K562 (cell line): ENCODE results near the gene KNOP1. TPM values are rescaled to one million over a fixed set of nuclear protein-coding genes. Genes with fewer than 3 reads are reported as not detected.

Experiments used
- ATAC-seq: fragments of 200-7000 bp; cut with Tn5 transposase; 3 replicates; pipeline ENCODE4 v1.9.1; 2020; ENCODE audit warnings: moderate library complexity
- BruUV-seq: library from RNA; stranded (reverse); fragments of 400-500 nt; replicated peaks from 2 replicates; lab custom pipeline; 2021; lab: Mats Ljungman, UMichigan
- CTCF ChIA-PET: fragments of 300-600 bp; formaldehyde crosslinking; extraction: SDS; loops from one replicate; lab custom pipeline; 2021; ENCODE audit warnings: low intra/inter-chr PET ratio; lab: Yijun Ruan, JAX
- POLR2A ChIA-PET: fragments of 300-600, 350-650 bp; sonication (Branson Sonifier 250); formaldehyde crosslinking; extraction: SDS; loops from one replicate; lab custom pipeline; 2021; ENCODE audit warnings: antibody characterized with exemption, inconsistent platforms; lab: Yijun Ruan, JAX
- DNase-seq, 4 experiments: peaks; one replicate each; pipeline versions ENCODE4 v3.0.0 to v3.0.0-alpha.2; 2011 to 2018; ENCODE audit warnings: low spot score in 3 of 4, mixed read lengths in 3 of 4; ENCODE audit errors: extremely low read depth in 1 of 4
- FAIRE-seq: peaks from 2 replicates; lab custom pipeline; 2011; peaks lifted over from hg19 to GRCh38; lab: Jason Lieb, UNC
- H2AFZ ChIP-seq: 2 replicates; pipeline ENCODE4 v1.6.0; 2011; ENCODE audit warnings: low read depth, low read length, control low read depth, inconsistent platforms
- H3K27ac ChIP-seq: fragments of 200-600 bp; 3 replicates; pipeline ENCODE4 v1.8.0; 2011; ENCODE audit warnings: low read depth, mild to moderate bottlenecking, control low read depth, inconsistent platforms, low read length, moderate library complexity, mixed read lengths; ENCODE audit errors: extremely low read depth
- H3K27me3 ChIP-seq, 2 experiments: fragments of 300-600 bp in 1 of 2; 2 replicates in 1 of 2; 3 replicates in 1 of 2; pipeline versions ENCODE4 v1.6.0 to v1.8.0; 2011; ENCODE audit warnings: inconsistent platforms in 2 of 2, low read length in 2 of 2, mild to moderate bottlenecking in 1 of 2, mixed read lengths in 1 of 2, moderate library complexity in 1 of 2; ENCODE audit not compliant: control insufficient read depth in 2 of 2, insufficient read depth in 2 of 2
- H3K36me3 ChIP-seq: fragments of 300-600 bp; 3 replicates; pipeline ENCODE4 v1.8.0; 2011; ENCODE audit warnings: mild to moderate bottlenecking, low read length, inconsistent platforms; ENCODE audit not compliant: control insufficient read depth, insufficient read depth
- H3K4me1 ChIP-seq, 2 experiments: fragments of 200-600 bp in 1 of 2; replicated peaks in 1 of 2; 2 replicates in 1 of 2; 3 replicates in 1 of 2; pipeline versions ENCODE4 v1.5.1 to v1.8.0; 2011; ENCODE audit warnings: inconsistent platforms in 2 of 2, low read length in 2 of 2, mild to moderate bottlenecking in 1 of 2, mixed read lengths in 1 of 2, moderate library complexity in 1 of 2; ENCODE audit not compliant: control insufficient read depth in 2 of 2, insufficient read depth in 2 of 2
- H3K4me2 ChIP-seq: 2 replicates; pipeline ENCODE4 v1.6.1; 2011; ENCODE audit warnings: low read length, control low read depth, inconsistent platforms, mixed read lengths; ENCODE audit not compliant: insufficient read depth
- H3K4me3 ChIP-seq: fragments of 200-600 bp; sonication (generic), shearing (Covaris generic); 2 replicates; pipeline ENCODE4 v1.5.1; 2016; ENCODE audit warnings: control low read depth, inconsistent platforms
- H3K79me2 ChIP-seq: fragments of 200-600 bp; 3 replicates; pipeline ENCODE4 v1.8.0; 2011; ENCODE audit warnings: low read length, inconsistent platforms; ENCODE audit not compliant: control insufficient read depth, insufficient read depth
- H3K9ac ChIP-seq, 2 experiments: 2 replicates each; pipeline versions ENCODE4 v1.6.0 to v1.6.1; 2011; ENCODE audit warnings: low read depth in 2 of 2, low read length in 2 of 2, control low read depth in 1 of 2, inconsistent platforms in 1 of 2, mild to moderate bottlenecking in 1 of 2, mixed read lengths in 1 of 2; ENCODE audit not compliant: insufficient read depth in 1 of 2
- H3K9me1 ChIP-seq: one replicate; pipeline ENCODE4 v1.6.0; 2011; ENCODE audit warnings: inconsistent platforms, mild to moderate bottlenecking, low read length, moderate library complexity; ENCODE audit not compliant: control insufficient read depth, insufficient read depth
- H3K9me3 ChIP-seq: replicated peaks from 2 replicates; pipeline ENCODE4 v1.5.1; 2011; ENCODE audit warnings: low read depth, low read length, inconsistent platforms; ENCODE audit not compliant: control insufficient read depth, insufficient read depth
- H4K20me1 ChIP-seq: replicated peaks from 2 replicates; pipeline ENCODE4 v1.6.1; 2011; ENCODE audit warnings: low read length, inconsistent platforms, mixed read lengths; ENCODE audit not compliant: control insufficient read depth, insufficient read depth
- ADNP ChIP-seq: fragments of 200-800 bp; sonication (Bioruptor generic); IDR thresholded peaks from 2 replicates; pipeline ENCODE4 v1.6.1; 2016; ENCODE audit warnings: missing genetic modification characterization, missing compliant biosample characterization
- CBX2 ChIP-seq: fragments of 200-600 bp; sonication (generic); IDR thresholded peaks from one replicate; pipeline ENCODE4 v1.6.1; 2012; ENCODE audit warnings: mild to moderate bottlenecking, low read length, inconsistent platforms; ENCODE audit not compliant: insufficient read depth, poor library complexity, severe bottlenecking
- DIDO1 ChIP-seq: fragments of 450-650 bp; IDR thresholded peaks from 2 replicates; pipeline ENCODE4 v1.6.1; 2016; ENCODE audit warnings: low read depth, missing biosample characterization, missing genetic modification characterization
- ELF4 ChIP-seq: fragments of 450-650 bp; formaldehyde crosslinking; IDR thresholded peaks from 2 replicates; pipeline ENCODE4 v1.4.0; 2022; ENCODE audit warnings: missing genetic modification characterization
- FIP1L1 ChIP-seq: fragments of 200-400 bp; formaldehyde crosslinking; IDR thresholded peaks from 2 replicates; pipeline ENCODE4 v1.6.1; 2018; ENCODE audit warnings: mild to moderate bottlenecking, low read depth, low read length; ENCODE audit not compliant: poor library complexity, severe bottlenecking
- FOXK2 ChIP-seq, 2 experiments: fragments of 450-650 bp; IDR thresholded peaks in 1 of 2; conservative IDR thresholded peaks in 1 of 2; 2 replicates each; pipeline ENCODE4 v1.6.1; 2016; ENCODE audit warnings: low read depth in 2 of 2, mild to moderate bottlenecking in 1 of 2
- HNRNPK ChIP-seq: fragments of 200-400 bp; formaldehyde crosslinking; IDR thresholded peaks from one replicate; pipeline ENCODE4 v1.6.1; 2018; ENCODE audit warnings: mild to moderate bottlenecking, low read depth, low read length; ENCODE audit not compliant: poor library complexity, severe bottlenecking
- NBN ChIP-seq: fragments of 450-650 bp; IDR thresholded peaks from 2 replicates; pipeline ENCODE4 v1.6.1; 2016; ENCODE audit warnings: low read depth, mild to moderate bottlenecking
- NFIC ChIP-seq: fragments of 450-650 bp; IDR thresholded peaks from 2 replicates; pipeline ENCODE4 v1.6.1; 2017; ENCODE audit warnings: mild to moderate bottlenecking, inconsistent platforms
- SMARCA4 ChIP-seq: fragments of 450-650 bp; IDR thresholded peaks from 2 replicates; pipeline ENCODE4 v1.6.1; 2016
- SMARCA5 ChIP-seq: fragments of 450-650 bp; IDR thresholded peaks from 2 replicates; pipeline ENCODE4 v1.6.1; 2016
- STAT5B ChIP-seq: fragments of 250-450 bp; sonication (Bioruptor Pico); IDR thresholded peaks from 2 replicates; pipeline ENCODE4 v1.8.0; 2021; ENCODE audit warnings: mild to moderate bottlenecking, inconsistent platforms
- TRIM24 ChIP-seq, 2 experiments: fragments of 450-650 bp; IDR thresholded peaks; 2 replicates each; pipeline ENCODE4 v1.6.1; 2016
- WHSC1 ChIP-seq: IDR thresholded peaks from one replicate; pipeline ENCODE4 v1.6.1; 2012; ENCODE audit warnings: low read length, control low read depth, inconsistent platforms
- ZNF121 ChIP-seq: sonication (generic); formaldehyde crosslinking; conservative IDR thresholded peaks from 2 replicates; pipeline ENCODE4 v1.8.0; 2022; ENCODE audit warnings: missing genetic modification reagents
- ZNF239 ChIP-seq: fragments of 250-450 bp; sonication (Bioruptor Pico); IDR thresholded peaks from 2 replicates; pipeline ENCODE4 v1.4.0; 2020; ENCODE audit warnings: mild to moderate bottlenecking
- ZNF444 ChIP-seq: fragments of 250-450 bp; sonication (Bioruptor Pico); IDR thresholded peaks from 2 replicates; pipeline ENCODE4 v1.4.0; 2020; ENCODE audit warnings: mild to moderate bottlenecking, moderate library complexity
- WGBS: fragments of 100-300 bp; shearing (Covaris generic); methylation state at CpG from one replicate; pipeline ENCODE4 v1.1.6; 2016; ENCODE audit warnings: low coverage, mixed read lengths; ENCODE audit not compliant: insufficient coverage; ENCODE audit errors: missing lambda C conversion rate; 5-methylcytosine and 5-hydroxymethylcytosine counted together
- in situ Hi-C: fragments of 300-500 bp; cut with MboI; formaldehyde crosslinking; loops from 4 replicates; pipeline ENCODE4 v1.15.0; 2018; ENCODE audit warnings: inconsistent platforms, mixed read lengths
- intact Hi-C: fragments of 100-400 bp; cut with micrococcal nuclease; formaldehyde crosslinking; loops from 2 replicates; pipeline ENCODE4 v1.14.2; 2022
- polyA plus RNA-seq, 8 experiments: library from polyadenylated mRNA; depleted of rRNA in 4 of 8; stranded (reverse) in 5 of 8; unstranded in 3 of 8; fragments of >200 nt; fragmentation: Nextera tagmentation in 2 of 8; fragmentation: Illumina TruSeq in 1 of 8; extraction: Ambion mirVana in 2 of 8; extraction: Trizol in 1 of 8; gene quantifications; 2 replicates each; pipeline versions ENCODE4 v1.2.1 to v1.2.3, GENCODE V29; 2011 to 2014; ENCODE audit warnings: inconsistent platforms in 1 of 8, missing spikeins in 1 of 8
- total RNA-seq, 7 experiments: library from RNA; depleted of rRNA in 6 of 7; stranded (reverse); fragments of >200 nt in 6 of 7; fragmentation: Illumina TruSeq in 2 of 7; extraction: Trizol in 2 of 7; gene quantifications; 2 replicates each; pipeline versions ENCODE4 v1.2.1 to v1.2.3, GENCODE V29; 2011 to 2021; ENCODE audit warnings: low replicate concordance in 1 of 7

KNOP1 gene
- total and polyA plus RNA-seq, 9 of the 15 experiments (the other 6 are each of a cell fraction or from before 2014, with no cell fraction given) = 22.4 to 57.6 (median 39.3) TPM

GRCh38 chr16:19722981-19723380 lies 5.0 kb upstream of the KNOP1 start:
- Histone ChIP-seq H3K9ac (peak overlapping the region; percentile 20 to 55; a peak in 2 of 4 replicates), H4K20me1 (no peaks in the 10 kb centered on the region), H3K27ac (no peak overlapping the region), H3K4me1 (peaks cover 35 to 50% of the 10 kb centered on the region in 2 experiments; a peak in 4 of 5 replicates), H3K9me1 (no peaks in the 10 kb centered on the region), H3K79me2 (peaks cover 22% of the 10 kb centered on the region), H3K4me3 (no peak overlapping the region), H2AFZ (0 out of 2 replicates have a peak overlapping the region, but pooled peaks have one; percentile 30), H3K4me2 (peak overlapping the region; percentile 75), H3K36me3 (no peaks in the 10 kb centered on the region; the same call in 2 of the 3 replicates), H3K27me3 (no peaks in the 10 kb centered on the region), H3K9me3 (no peaks in the 10 kb centered on the region)
- intact Hi-C loops (loop anchor here (5.0 kb wide), 1 partner anchor 159 kb away; the partner anchor contains the start of gene GPRC5B), in situ Hi-C loops (no loop called here)
- ATAC-seq (no peak), DNase-seq (no peak), FAIRE-seq (no peak)
- TF ChIP-seq ADNP (tag) = peak; percentile 62; the same call in 1 of the 2 replicates
- TF ChIP-seq STAT5B (CRISPR knock-in tag) = no peak
- CTCF ChIA-PET = no interaction called here
- POLR2A ChIA-PET = interaction anchor here (0.7 to 1.5 kb wide), 3 partner anchors 9 to 921 kb away, joined by 3 to 6 read pairs (median 6); no protein-coding TSS in a partner anchor
- BruUV-seq = no TSS peak
- 32% methylated on average over 6 of the region's 7 CpGs for WGBS

GRCh38 chr16:19722269-19722952 lies 4.4 kb upstream of the KNOP1 start:
- Histone ChIP-seq H3K4me2 (peak overlapping the region; percentile 75), H3K9me3 (no peaks in the 10 kb centered on the region), H3K27ac (peak overlapping the region; percentile 41; the same call in 2 of the 3 replicates), H4K20me1 (no peaks in the 10 kb centered on the region), H3K4me1 (peaks cover 35 to 54% of the 10 kb centered on the region in 2 experiments; a peak in 4 of 5 replicates), H3K9ac (peak overlapping the region; percentile 2 to 55; a peak in 1 of 4 replicates), H3K27me3 (no peaks in the 10 kb centered on the region), H3K4me3 (no peak overlapping the region), H2AFZ (peak overlapping the region; percentile 66), H3K36me3 (no peaks in the 10 kb centered on the region; the same call in 2 of the 3 replicates), H3K79me2 (peaks cover 27% of the 10 kb centered on the region), H3K9me1 (no peaks in the 10 kb centered on the region)
- ATAC-seq (no peak; the same call in 1 of the 3 replicates), DNase-seq (peak; percentile 27 to 74 (median 50)), FAIRE-seq (peak; percentile 79)
- ChIA-PET POLR2A (interaction anchor here (0.8 to 1.5 kb wide), 4 partner anchors 9 to 13 kb away, joined by 3 to 6 read pairs (median 5); no protein-coding TSS in a partner anchor), CTCF (no interaction called here)
- 8% methylated on average over 11 of the region's 11 CpGs for WGBS
- intact Hi-C loops = loop anchor here (5.0 kb wide), 1 partner anchor 160 kb away; the partner anchor contains the start of gene GPRC5B
- in situ Hi-C loops = no loop called here
- no TSS peak for BruUV-seq
- TF ChIP-seq ZNF239 (CRISPR knock-in tag) (no peak), SMARCA5 (peak; percentile 42; the same call in 1 of the 2 replicates), TRIM24 (IDR thresholded peaks at IDR 0.05) (peak; percentile 23 to 78; a peak in 3 of 4 replicates), NBN (0 out of 2 replicates have a peak, but pooled peaks have one; percentile 30), DIDO1 (tag) (no peak), FOXK2 (conservative IDR thresholded peaks at IDR 0.05 in 1 of 2, IDR thresholded peaks at IDR 0.05 in 1 of 2; ENCODE audit: low read depth in 2 of 2) (peak in 1 of 2 experiments; percentile 24; a peak in 1 of 4 replicates), NFIC (peak; percentile 51), HNRNPK (no peak), ZNF121 (CRISPR knock-in tag) (peak; percentile 91), FIP1L1 (no peak), ZNF444 (CRISPR knock-in tag) (no peak), SMARCA4 (peak; percentile 86), CBX2 (no peak), WHSC1 (no peak), ELF4 (CRISPR knock-in tag) (peak; percentile 50; the same call in 1 of the 2 replicates)
